SU-DHL-6 (cell line): ENCODE results near the gene CPT1B.

Experiments used
- H2AFZ ChIP-seq: fragments of 200-600 bp; sonication (generic); 2 replicates; pipeline ENCODE4 v1.6.1; 2014; ENCODE audit warnings: low read depth, mild to moderate bottlenecking, moderate library complexity, mixed read lengths, antibody characterized with exemption, low read length; ENCODE audit not compliant: severe bottlenecking
- H3F3A ChIP-seq: fragments of 200-600 bp; shearing (Covaris generic); 2 replicates; pipeline ENCODE4 v1.6.0; 2016; ENCODE audit warnings: antibody characterized with exemption, mild to moderate bottlenecking; ENCODE audit not compliant: insufficient read depth
- H3K27ac ChIP-seq: fragments of 200-600 bp; sonication (generic); 2 replicates; pipeline ENCODE4 v1.5.1; 2016; ENCODE audit warnings: low read depth, mild to moderate bottlenecking, low read length, moderate library complexity, mixed read lengths
- H3K27me3 ChIP-seq: fragments of 200-600 bp; sonication (generic), shearing (Covaris generic); 2 replicates; pipeline ENCODE4 v1.6.0; 2014; ENCODE audit warnings: mild to moderate bottlenecking, low read length
- H3K36me3 ChIP-seq: fragments of 200-600 bp; sonication (generic); 2 replicates; pipeline ENCODE4 v1.6.1; 2014; ENCODE audit warnings: mild to moderate bottlenecking, low read length, mixed read lengths
- H3K4me2 ChIP-seq: fragments of 300-600, 200-600 bp; shearing (Covaris generic), sonication (generic); 2 replicates; pipeline ENCODE4 v1.6.0; 2014; ENCODE audit warnings: low read length, low read depth, mild to moderate bottlenecking; ENCODE audit not compliant: poor library complexity, severe bottlenecking
- H3K4me3 ChIP-seq: fragments of 200-600 bp; sonication (generic); 2 replicates; pipeline ENCODE4 v1.5.1; 2014; ENCODE audit warnings: antibody characterized with exemption, low read length, mild to moderate bottlenecking, mixed read lengths; ENCODE audit not compliant: insufficient read depth, poor library complexity, severe bottlenecking
- H3K79me2 ChIP-seq: fragments of 200-600 bp; sonication (generic); 2 replicates; pipeline ENCODE4 v1.6.1; 2014; ENCODE audit warnings: mild to moderate bottlenecking, low read length, moderate library complexity; ENCODE audit not compliant: insufficient read depth
- H3K9ac ChIP-seq: fragments of 200-600 bp; sonication (generic); 2 replicates; pipeline ENCODE4 v1.7.0; 2014; ENCODE audit warnings: mild to moderate bottlenecking, low read length
- H3K9me2 ChIP-seq: fragments of 200-600 bp; sonication (generic); replicated peaks from 2 replicates; pipeline ENCODE4 v1.6.1; 2014; ENCODE audit warnings: low read length; ENCODE audit not compliant: insufficient read depth
- H3K9me3 ChIP-seq: fragments of 200-600 bp; sonication (generic); 2 replicates; pipeline ENCODE4 v1.6.1; 2014; ENCODE audit warnings: low read length, mixed read lengths; ENCODE audit not compliant: insufficient read depth
- H4K20me1 ChIP-seq: fragments of 200-600 bp; sonication (generic); 2 replicates; pipeline ENCODE4 v1.6.1; 2014; ENCODE audit warnings: low read depth, mild to moderate bottlenecking, antibody characterized with exemption, low read length, moderate library complexity, mixed read lengths
- EZH2phosphoT487 ChIP-seq: fragments of 200-600 bp; sonication (generic), shearing (Covaris generic); conservative IDR thresholded peaks from 2 replicates; pipeline ENCODE4 v1.6.1; 2018; ENCODE audit warnings: mild to moderate bottlenecking, antibody characterized with exemption, low read length, moderate library complexity, mixed read lengths
- TF ChIP-seq, protein P1 (sequence below): fragments of 200-600 bp; sonication (generic); IDR thresholded peaks from one replicate; pipeline ENCODE4 v1.5.1; 2017; ENCODE audit warnings: antibody characterized with exemption, mild to moderate bottlenecking, low read length, moderate library complexity; ENCODE audit not compliant: insufficient read depth, poor library complexity, severe bottlenecking

Gene CPT1B

GRCh38 chr22:50601669-50602337 lies 23.6 kb upstream of the CPT1B start:
- no peaks in the 10 kb centered on the region for H4K20me1 ChIP-seq
- no peaks in the 10 kb centered on the region for H3K36me3 ChIP-seq
- no peaks in the 10 kb centered on the region for H3F3A ChIP-seq
- H2AFZ ChIP-seq: no peak overlapping the region
- no peaks in the 10 kb centered on the region for H3K27me3 ChIP-seq
- H3K9me3 ChIP-seq: no peaks in the 10 kb centered on the region
- no peak for TF ChIP-seq EZH2phosphoT487
- TF ChIP-seq, protein P1, sequence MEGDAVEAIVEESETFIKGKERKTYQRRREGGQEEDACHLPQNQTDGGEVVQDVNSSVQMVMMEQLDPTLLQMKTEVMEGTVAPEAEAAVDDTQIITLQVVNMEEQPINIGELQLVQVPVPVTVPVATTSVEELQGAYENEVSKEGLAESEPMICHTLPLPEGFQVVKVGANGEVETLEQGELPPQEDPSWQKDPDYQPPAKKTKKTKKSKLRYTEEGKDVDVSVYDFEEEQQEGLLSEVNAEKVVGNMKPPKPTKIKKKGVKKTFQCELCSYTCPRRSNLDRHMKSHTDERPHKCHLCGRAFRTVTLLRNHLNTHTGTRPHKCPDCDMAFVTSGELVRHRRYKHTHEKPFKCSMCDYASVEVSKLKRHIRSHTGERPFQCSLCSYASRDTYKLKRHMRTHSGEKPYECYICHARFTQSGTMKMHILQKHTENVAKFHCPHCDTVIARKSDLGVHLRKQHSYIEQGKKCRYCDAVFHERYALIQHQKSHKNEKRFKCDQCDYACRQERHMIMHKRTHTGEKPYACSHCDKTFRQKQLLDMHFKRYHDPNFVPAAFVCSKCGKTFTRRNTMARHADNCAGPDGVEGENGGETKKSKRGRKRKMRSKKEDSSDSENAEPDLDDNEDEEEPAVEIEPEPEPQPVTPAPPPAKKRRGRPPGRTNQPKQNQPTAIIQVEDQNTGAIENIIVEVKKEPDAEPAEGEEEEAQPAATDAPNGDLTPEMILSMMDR: no peak
- no peak overlapping the region for H3K27ac ChIP-seq
- H3K4me2 ChIP-seq: no peak overlapping the region
- no peak overlapping the region for H3K9ac ChIP-seq
- no peak overlapping the region for H3K4me3 ChIP-seq
- H3K9me2 ChIP-seq: no peaks in the 10 kb centered on the region
- H3K79me2 ChIP-seq: no peaks in the 10 kb centered on the region

DNA sequence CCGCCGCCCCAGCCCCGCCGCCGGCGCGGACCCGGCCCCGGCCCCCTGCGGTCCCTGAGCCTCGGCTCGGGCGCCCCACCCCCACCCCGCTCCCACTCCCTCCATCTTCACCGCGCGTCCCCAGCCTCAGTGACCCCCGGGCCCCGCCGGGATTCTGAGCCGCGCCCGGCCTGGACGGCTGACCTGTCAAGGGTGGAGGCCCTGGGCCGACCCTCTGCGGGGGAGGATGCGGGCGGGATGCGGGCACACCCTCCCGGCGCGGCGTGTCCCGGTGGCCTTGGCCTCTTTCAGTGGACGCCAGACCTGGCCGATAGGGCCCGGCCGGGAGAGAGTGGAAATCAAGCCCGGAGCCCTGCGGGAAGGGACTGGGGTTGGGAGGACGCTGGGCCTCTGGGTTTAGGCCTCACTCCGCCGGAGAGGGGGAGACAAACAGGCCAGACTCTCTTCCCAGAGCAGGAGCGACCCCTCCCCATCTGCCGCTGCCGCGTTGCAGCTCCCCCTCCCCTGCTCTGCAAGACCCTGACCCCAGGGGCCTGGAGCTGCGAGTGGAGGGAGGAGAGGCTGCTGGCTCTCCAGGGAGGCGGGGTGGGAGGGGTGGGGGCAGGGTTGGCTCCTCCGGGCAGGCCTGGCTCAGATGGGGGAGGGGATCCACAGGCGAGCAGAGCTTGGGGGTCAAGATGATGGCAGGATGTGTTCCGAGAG lies 22.9 kb upstream of the CPT1B start:
- Histone ChIP-seq H3K27me3 (no peaks in the 10 kb centered on the region), H3K79me2 (no peaks in the 10 kb centered on the region), H2AFZ (no peak overlapping the region), H3F3A (no peaks in the 10 kb centered on the region), H3K9me3 (no peaks in the 10 kb centered on the region), H3K36me3 (no peaks in the 10 kb centered on the region), H3K4me2 (no peak overlapping the region), H3K4me3 (no peak overlapping the region), H3K9ac (no peak overlapping the region), H3K9me2 (no peaks in the 10 kb centered on the region), H4K20me1 (no peaks in the 10 kb centered on the region), H3K27ac (no peak overlapping the region)
- no peak for TF ChIP-seq EZH2phosphoT487
- TF ChIP-seq, protein P1: no peak

GRCh38 chr22:50600538-50600937 lies 22.3 kb upstream of the CPT1B start, which contains the start of gene MAPK8IP2:
TSS of gene MAPK8IP2 (plus strand) at chr22:50600793. CDS start at chr22:50600819, 26 bp downstream.
- no peaks in the 10 kb centered on the region for H3K27me3 ChIP-seq
- H3K36me3 ChIP-seq: no peaks in the 10 kb centered on the region
- H3K9me2 ChIP-seq: no peaks in the 10 kb centered on the region
- H3K4me3 ChIP-seq: no peak within 1 kb of the TSS
- no peak within 1 kb of the TSS for H2AFZ ChIP-seq
- no peak within 1 kb of the TSS for H3K27ac ChIP-seq
- no peaks in the 10 kb centered on the region for H3F3A ChIP-seq
- H4K20me1 ChIP-seq: no peaks in the 10 kb centered on the region
- H3K4me2 ChIP-seq: no peak within 1 kb of the TSS
- no peaks in the 10 kb centered on the region for H3K79me2 ChIP-seq
- H3K9ac ChIP-seq: no peak within 1 kb of the TSS
- H3K9me3 ChIP-seq: no peaks in the 10 kb centered on the region
- TF ChIP-seq, protein P1: no peak
- TF ChIP-seq EZH2phosphoT487: no peak
